DMS53 treated with DMSO at 0.1 percent for 48 hours (cell line): ENCODE data around the gene TUBB2A.
"Not testable (repeated sequence)": the region's sequence is repeated elsewhere in the genome, so short reads cannot be mapped to it uniquely, and the experiment has no call there.

Experiments used
- DNase-seq: peaks from one replicate; lab custom pipeline; 2025; ENCODE audit not compliant: unreplicated experiment; lab: John Stamatoyannopoulos, UW

TUBB2A gene

DNA sequence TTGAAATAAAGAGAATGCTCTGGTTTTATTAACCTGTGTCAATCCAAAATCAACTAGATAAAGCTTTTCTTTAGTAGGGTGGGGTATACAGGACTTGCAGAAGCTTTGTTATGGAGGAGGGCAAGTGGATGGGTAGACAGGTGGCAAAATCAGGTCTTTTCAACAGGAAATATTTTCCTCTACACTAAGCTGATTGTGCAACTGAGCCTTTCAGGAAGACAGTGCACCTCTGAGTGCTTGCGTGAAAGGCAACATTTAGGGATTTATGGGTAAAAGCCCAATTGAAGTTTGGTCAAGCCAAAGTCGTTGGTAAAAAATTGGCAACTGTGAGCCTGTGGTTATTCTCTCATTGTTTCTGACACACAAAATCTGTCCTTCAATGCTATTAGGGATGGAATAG, 23.8 kb upstream of the TUBB2A start:
- no peak for DNase-seq

DNA sequence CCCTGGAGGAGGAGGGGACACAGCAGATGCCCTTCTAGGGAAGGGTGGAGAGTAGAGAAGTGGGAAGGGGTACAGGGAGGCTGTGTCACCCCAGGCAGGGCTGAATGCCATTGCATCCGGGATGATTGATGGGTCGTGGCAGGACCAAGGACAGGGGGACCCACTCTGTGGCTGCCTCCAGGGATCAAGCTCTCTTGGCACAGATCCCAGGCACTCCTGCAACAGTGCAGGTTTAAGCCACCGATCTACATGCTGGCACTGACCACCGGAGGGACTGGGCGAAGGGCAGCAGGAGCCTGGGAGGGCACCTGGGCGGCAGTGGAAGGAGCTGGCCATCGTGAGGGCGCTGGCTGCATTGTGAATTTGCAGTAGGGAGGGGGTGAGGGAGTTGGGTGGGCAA, 22.6 kb upstream of the TUBB2A start:
- DNase-seq, result not testable (repeated sequence)

DNA sequence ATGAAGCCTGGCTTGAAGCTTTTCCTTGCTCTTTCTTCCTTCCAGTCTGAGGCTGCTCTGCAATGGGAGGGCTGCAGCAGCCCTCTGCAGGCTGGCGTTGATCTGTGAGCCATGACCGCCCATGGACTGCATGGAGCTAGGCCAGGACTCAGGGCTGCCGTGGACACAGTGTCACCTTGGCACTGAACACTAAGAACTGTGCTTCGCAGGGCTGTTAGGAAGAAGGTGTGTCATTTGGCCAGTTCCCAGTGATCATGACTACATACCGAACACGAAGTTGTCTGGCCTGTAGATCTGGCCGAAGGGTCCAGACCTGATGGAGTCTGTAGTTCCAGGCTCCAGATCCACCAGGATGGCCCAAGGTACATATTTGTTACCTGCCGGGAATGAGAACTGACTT, 21.3 kb upstream of the TUBB2A start:
- DNase-seq, result not testable (repeated sequence)

DNA sequence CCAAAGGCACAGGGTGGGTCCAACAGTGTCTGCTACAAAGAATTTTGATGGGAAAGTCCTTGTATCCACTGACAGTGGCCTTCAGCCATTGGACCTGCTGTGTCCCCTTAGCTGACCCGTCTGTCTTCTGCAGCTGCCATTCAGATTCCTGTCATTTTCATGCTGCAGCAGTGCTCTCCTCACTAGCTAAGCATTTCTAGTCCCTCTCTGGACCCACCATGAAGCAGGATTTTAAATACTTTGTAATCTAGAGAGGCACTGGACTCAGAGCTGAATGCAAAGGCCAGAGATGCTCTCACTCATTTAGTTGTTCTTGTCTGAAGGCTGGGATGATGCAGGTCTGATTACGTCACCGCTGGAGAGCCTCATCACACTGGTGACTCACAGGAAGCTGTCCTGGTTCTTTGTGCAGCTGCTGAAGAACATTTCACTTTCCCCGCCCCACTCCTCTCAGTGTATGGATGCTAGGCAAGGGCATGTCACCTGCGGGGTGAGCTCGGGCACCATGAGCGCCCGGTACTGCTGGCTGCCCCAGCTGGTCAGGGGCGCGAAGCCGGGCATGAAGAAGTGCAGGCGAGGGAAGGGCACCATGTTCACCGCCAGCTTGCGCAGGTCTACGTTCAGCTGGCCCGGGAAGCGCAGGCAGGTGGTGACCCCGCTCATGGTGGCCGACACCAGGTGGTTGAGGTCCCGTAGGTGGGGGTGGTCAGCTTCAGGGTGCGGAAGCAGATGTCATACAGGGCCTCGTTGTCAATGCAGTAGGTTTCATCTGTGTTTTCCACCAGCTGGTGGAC, 19.4 kb upstream of the TUBB2A start:
- peak; percentile 85 for DNase-seq

DNA sequence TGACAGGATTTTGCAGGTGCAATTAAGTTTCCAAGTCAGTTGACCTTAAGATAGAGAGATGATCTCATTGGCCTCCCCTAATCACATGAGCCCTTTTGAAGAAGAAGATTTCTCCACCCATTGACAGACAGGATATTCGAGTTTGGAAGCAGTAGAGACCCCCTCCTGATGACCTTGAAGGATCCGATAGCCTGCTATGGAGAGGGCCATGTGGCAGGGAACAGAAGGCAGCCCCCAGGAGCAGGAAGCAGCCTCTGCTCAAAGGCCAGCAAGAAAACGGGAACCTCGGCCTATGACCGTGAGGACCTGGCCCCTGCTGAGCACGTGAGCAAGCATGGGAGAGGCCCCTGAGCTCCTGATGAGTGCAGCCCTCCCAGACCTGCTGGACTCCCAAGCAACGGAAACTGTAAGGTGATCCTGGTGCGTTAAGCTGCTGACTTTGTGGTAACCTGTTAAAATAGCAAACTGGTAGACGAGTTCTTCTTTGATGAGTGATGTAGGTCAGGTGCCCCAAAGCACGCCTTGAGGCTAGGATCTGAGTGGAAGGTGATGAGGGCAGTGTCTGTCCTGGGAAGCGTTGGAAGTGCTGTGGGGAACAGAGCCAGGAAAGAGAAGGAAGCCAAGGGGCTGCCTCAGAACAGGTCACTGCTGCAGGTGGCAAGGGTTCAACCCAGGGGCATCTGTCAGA, 18.5 kb upstream of the TUBB2A start:
- no peak for DNase-seq

DNA sequence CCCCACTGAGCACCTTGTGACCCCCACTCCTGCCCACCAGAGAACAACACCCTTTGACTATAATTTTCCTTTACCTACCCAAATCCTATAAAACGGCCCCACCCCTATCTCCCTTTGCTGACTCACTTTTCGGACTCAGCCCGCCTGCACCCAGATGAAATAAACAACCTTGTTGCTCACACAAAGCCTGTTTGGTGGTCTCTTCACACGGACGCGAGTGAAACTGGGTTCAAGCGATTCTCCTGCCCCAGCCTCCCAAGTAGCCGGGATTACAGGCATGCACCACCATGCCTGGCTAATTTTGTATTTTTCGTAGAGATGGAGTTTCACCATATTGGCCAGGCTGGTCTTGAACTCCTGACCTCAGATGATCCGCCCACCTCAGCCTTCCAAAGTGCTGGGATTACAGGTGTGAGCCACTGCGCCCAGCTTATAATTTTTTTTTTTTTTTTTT, 16.3 kb upstream of the TUBB2A start:
- not testable (repeated sequence) for DNase-seq

DNA sequence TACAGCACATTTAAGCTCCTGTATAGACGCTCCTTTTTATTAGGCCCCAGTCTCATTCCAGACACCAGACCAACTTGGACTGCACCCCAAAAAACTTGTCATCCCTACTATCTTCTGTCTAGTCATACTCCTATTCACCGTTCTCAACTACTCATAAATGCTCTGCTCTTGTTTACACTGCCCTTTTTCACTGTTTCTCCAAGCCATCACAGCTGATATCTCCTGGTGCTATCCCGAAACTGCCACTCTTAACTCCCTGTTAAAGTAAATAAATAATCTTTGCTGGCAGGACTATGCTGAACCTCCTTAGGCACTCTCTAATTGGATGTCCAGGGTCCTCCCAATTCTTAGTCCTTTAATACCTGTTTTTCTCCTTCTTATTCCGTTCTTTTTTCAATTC, 15.4 kb upstream of the TUBB2A start:
- DNase-seq, result not testable (repeated sequence)

DNA sequence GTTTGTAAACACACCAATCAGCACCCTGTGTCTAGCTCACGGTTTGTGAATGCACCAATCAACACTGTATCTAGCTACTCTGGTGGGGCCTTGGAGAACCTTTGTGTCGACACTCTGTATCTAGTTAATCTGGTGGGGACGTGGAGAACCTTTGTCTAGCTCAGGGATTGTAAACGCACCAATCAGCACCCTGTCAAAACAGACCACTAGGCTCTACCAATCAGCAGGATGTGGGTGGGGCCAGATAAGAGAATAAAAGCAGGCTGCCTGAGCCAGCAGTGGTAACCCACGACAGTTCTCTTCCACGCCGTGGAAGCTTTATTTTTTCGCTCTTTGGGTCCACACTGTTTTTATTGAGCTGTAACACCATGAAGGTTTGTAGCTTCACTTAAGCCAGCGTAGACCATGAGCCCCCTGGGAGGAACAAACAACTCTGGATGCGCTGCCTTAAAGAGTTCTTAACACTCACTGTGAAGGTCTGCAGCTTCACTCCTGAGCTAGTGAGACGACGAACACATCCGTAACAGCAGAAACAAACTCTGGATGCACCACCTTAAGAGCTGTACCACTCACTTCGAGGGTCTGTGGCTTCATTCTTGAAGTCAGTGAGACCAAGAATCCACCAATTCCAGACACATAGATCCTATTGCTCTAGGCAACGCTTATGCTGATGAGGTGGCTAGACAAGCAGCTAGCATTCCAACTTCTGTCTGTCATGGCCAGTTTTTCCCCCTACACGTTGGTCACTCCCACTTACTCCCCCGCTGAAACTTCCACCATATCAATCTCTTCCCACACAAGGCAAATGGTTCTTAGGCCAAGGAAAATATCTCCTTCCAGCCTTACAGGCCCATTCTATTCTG, 14.2 kb upstream of the TUBB2A start:
- not testable (repeated sequence) for DNase-seq

DNA sequence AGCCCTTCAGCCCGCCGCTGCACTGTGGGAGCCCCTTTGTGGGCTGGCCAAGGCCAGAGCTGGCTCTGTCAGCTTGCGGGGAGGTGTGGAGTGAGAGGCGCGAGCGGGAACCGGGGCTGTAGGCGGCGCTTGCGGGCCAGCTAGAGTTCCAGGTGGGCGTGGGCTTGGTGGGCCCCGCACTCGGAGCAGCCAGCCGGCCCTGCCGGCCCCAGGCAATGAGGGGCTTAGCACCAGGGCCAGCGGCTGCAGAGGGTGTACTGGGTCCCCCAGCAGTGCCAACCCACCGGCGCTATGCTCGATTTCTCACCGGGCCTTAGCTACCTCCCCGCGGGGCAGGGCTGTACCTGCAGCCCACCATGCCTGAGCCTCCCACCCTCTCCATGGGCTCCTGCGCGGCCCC, 13.3 kb upstream of the TUBB2A start:
- not testable (repeated sequence) for DNase-seq

DNA sequence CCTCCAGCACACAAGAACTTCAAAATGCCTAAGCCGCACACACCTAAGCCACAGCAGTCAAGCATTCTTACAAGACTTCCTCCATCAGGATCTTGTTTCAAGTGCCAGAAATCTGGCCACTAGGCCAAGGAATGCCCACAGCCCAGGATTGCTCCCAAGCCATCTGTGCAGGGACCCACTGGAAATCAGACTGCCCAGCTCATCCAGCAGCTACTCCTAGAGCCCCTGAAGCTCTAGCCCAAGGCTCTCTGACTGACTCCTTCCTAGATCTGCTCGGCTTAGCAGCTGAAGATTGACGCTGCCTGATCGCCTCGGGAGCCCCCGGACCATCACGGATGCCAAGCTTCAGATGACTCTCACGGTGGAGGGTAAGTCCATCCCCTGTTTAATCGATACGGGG, 10.7 kb upstream of the TUBB2A start:
- not testable (repeated sequence) for DNase-seq

DNA sequence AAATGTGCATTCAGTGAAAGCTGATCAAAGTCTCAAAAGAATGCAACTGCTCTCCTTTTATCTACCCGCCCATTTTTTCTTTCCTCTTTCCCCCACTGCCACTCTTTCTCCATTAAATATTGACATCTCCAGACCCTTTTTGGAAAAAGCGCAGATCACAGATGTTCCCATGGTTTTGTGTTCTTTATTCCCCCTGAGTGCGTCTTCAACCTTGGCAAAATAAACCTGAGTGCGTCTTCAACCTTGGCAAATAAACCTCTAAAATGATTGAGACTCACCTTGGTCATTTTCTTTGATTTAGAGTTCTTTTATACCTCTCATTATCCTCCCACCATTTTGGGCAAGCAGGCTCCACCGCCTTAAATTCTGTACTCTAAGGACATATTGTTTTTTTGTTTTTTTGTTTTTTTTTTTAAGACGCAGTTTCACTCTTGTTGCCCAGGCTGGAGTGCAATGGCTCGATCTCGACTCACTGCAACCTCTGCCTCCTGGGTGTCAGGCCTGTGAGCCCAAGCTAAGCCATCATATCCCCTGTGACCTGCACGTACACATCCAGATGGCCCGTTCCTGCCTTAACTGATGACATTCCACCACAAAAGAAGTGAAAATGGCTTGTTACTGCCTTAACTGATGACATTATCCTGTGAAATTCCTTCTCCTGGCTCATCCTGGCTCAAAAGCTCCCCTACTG, 9.3 kb upstream of the TUBB2A start:
- not testable (repeated sequence) for DNase-seq

DNA sequence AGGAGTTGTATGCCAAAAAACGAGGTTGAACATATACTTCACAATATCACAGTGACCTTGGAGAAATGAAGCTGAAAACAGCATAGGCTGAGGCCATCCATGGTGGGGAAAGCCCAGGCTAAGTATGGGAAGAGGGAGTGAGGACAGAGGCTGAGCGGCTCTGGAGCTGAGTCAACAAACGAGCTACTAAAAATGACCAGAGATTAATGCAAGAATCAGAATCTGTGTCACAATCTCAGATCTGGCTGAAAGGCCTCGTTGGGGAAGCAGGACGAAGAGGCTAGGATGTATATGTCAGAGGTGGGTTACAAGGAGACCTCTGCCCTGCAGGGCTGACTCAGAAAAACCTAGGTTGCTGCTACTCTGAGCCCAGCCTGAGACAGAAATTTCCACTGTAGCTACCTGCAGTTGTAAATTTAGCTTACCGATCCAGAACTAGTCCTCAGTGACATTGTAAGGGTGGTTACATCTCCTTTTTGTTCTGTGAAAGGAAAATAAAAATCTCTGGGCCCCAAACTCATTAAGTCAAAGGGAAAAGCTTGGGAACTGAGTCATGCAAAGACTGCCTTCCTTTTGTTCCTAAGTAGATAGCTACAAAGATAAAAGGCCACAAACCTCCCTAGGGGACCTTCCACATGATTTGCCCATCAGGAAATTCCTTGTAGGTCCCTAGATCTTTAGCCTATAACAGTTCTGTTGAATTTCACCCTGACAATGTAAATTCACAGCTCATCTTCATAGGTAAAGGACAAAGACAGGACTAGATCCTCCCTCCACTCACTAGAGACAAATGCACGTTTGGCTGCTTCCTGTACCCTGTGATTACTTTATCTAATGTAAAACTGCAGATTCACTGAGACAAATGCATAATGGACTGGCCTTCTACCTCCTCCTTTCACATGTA, 8.5 kb upstream of the TUBB2A start:
- DNase-seq, result no peak

DNA sequence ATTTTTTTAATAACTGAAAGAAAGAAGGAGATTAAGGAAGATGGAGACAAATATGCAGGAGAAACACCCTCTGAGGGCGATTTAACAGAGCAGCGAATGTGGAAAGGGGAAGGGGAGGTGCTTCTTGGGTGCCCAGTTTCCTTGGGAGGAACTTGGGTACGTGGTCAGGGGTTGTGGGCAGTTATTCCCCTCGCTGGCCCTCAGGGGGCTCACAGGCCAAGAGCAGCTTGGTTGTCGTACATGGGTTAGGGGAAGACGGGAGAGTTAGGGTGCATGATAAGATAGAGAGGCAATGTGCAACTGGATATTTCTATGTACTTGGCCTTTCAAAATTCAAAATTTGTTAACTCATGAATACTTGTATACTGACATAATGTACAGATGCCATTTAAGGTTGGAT, 7.0 kb upstream of the TUBB2A start:
- DNase-seq, result no peak

DNA sequence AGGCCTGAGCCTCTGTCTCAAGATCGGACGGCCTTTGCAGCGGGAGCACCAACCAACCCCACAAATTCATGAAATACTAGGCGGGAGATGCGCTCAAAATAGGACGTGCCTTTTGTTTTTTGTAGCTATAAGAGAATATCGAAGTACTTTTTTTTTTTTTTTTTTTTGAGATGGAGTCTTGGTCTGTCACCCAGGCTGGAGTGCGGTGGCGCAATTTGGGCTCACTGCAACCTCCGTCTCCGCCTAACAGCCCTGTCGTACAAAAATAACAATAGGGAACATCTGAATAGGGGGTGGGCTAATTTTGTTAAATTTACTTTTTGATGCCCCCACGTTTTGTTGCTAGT, 5.9 kb upstream of the TUBB2A start:
- DNase-seq, result peak; percentile 54

DNA sequence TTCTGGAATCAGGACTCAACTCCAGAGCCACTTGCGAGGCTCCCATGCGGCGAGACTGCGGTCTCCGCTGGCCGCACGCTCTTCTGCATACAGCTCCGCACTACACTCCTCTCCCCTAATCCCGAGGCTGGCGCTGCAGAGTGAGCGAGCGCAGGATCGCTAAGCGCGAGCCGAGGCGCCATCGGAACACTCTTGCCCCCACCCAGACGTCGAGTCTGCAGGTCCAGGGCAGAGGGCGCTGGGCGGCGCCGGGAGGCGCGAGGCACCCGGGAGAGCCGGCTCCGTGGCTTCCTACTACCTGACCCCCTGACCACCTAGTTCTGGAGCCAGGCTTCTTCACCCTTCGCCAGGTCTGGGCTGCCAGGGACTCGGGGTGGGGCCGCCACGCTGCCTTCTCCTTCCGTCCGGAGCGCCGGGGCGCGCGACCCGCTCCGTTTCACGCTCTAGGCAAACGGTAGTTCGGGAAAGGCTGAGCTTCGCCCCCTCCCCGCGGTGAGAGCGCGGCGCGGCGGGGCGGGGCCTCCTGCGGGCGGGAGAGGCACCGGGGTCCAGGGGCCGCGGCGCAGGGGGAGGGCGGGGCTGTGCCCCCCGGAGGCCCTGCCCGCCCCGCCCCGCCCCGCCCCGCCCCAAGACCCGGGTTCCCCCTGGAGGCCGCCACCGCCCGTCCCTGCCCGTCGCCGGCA, 5.4 kb upstream of the TUBB2A start:
- peak; percentile 85 for DNase-seq

DNA sequence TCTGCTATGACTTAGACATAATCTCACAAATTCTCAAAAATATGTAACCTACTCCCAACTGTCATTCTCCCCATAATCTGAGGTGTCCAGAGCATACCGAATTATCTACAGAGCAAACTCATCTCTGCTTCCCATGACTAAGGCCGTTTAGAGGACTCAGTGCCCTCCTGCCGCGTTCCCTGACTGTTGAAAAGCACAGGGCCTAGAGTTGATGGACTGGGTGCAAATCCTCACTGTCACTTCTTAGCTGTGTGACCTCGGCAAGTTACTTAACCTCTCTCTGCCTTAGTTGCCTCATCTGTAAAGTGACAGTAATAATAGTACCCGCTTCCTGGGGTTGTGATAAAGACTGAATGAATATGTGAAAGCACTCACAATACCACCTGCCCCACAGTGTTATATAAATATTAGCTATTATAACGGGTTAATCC, 4.7 kb upstream of the TUBB2A start:
- DNase-seq, result peak; percentile 85

DNA sequence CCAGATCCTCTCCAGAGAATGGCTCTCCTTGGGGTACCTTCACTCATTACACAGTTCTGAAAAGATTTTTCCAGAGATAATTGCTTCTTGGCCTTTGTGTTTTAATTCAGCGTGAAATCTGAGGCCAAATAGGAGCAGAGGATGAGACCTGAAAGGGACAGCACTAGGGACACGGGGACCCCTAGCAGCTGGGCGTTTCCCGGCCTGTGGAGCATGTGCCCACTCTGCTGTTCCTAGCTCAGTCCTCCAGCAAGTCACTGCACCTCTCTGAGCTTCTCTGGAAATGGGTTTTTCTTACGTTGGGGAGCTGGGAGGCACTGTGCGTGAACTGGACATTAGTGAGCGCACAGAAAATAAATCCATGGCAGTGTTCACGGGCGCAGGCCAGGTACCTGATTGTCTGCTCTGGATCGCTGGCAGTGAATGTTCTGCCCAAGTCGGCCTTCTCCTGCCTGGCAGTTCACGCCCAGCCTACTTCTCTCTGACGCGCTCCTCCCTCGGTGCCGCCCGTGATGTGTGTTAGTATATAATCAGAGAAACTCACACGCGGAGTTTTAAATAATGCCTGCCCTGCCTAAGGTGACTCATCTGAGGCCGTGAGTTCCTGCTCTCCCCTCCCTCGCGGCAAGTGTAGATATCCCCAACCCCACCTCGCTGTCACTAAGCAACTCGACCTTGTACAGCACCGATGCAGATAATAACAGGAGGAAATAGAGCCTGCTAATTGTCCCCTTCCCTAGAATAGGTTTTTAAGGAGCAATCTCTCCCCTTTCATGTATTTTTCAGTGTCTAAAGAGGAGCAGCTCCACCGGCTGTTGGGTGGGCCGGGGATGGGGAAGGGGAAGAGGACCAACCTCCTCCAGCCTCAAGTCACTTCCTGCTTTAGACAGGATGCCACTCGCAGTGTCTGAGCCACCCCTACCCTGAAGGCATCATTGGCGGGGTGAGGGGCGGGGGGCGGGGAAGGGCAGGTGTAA, 2.7 kb upstream of the TUBB2A start:
- peak; percentile 77 for DNase-seq
